Peyer's patch (tissue), 4 donors: Measurements from ENCODE around the gene CLASP2.

Experiments
- POLR2A ChIP-seq, 2 donors: fragments of 450-650 bp; IDR thresholded peaks; one replicate each; pipeline ENCODE4 v1.5.1; 2017; ENCODE audit warnings: antibody characterized with exemption in 2 of 2, mild to moderate bottlenecking in 2 of 2, moderate library complexity in 2 of 2
- TF ChIP-seq, protein P1 (sequence below), 6 experiments: fragments of 450-650 bp in 4 of 6; fragments of 200-600 bp in 2 of 6; sonication (generic) in 1 of 6; IDR thresholded peaks; one replicate each; pipeline ENCODE4 v1.5.1; 2017 to 2019; ENCODE audit warnings: antibody characterized with exemption in 6 of 6, mild to moderate bottlenecking in 3 of 6, moderate library complexity in 1 of 6

DNA sequence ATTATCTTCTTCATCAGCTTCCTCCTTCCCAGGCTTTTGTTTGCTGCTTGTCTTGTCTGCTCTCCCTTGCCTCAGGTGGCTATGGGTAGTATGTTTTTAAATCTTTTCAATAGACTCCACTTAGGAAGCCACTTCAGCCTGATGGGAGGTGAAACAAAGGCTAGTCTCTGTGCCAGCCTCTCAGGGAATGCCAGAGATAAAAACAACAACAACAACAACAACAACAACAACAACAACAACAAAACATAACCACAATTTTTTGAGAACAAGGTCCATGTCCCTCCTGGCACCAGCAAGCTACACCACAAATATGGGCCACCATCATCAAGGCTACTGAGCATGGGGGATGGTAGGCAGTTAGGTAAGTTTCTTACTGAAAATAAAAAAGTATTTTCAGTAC is 213.0 kb downstream of the CLASP2 start:
- TF ChIP-seq, protein P1, sequence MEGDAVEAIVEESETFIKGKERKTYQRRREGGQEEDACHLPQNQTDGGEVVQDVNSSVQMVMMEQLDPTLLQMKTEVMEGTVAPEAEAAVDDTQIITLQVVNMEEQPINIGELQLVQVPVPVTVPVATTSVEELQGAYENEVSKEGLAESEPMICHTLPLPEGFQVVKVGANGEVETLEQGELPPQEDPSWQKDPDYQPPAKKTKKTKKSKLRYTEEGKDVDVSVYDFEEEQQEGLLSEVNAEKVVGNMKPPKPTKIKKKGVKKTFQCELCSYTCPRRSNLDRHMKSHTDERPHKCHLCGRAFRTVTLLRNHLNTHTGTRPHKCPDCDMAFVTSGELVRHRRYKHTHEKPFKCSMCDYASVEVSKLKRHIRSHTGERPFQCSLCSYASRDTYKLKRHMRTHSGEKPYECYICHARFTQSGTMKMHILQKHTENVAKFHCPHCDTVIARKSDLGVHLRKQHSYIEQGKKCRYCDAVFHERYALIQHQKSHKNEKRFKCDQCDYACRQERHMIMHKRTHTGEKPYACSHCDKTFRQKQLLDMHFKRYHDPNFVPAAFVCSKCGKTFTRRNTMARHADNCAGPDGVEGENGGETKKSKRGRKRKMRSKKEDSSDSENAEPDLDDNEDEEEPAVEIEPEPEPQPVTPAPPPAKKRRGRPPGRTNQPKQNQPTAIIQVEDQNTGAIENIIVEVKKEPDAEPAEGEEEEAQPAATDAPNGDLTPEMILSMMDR (IDR thresholded peaks at IDR 0.05) = no peak
- no peak for TF ChIP-seq POLR2A (IDR thresholded peaks at IDR 0.05)
